ENCODE results near the gene INS.

The INS gene

GRCh38 chr11:2113776-2114175, 47.2 kb downstream of the INS start:
- no peak overlapping the region for H3K4me3 ChIP-seq (ENCODE audit: low read depth in 1 of 2, low read length in 2 of 2)
- no peaks in the 10 kb centered on the region for H3K4me1 ChIP-seq (ENCODE audit: insufficient read depth, low read length)
- no peak overlapping the region for H3K27ac ChIP-seq (ENCODE audit: low read length)
- H4K20me1 ChIP-seq (ENCODE audit: insufficient read depth, low read length), result no peaks in the 10 kb centered on the region
- no peak for ATAC-seq (ENCODE audit: insufficient read depth, low read depth)
- no peak overlapping the region for H3K4me2 ChIP-seq (ENCODE audit: insufficient read depth, low read length)
- TF ChIP-seq CTCF (IDR thresholded peaks at IDR 0.05; ENCODE audit: borderline replicate concordance, extremely low read depth, low read length, poor library complexity, severe bottlenecking) (no peak), EZH2 (IDR thresholded peaks at IDR 0.05; ENCODE audit: borderline replicate concordance, low read depth, low read length, severe bottlenecking) (no peak)
- no peaks in the 10 kb centered on the region for H3K9me3 ChIP-seq (ENCODE audit: insufficient read depth, low read length, severe bottlenecking)
- no peak for DNase-seq
- H3K79me2 ChIP-seq (ENCODE audit: insufficient read depth, low read length), result no peaks in the 10 kb centered on the region
- no peak overlapping the region for H3K9ac ChIP-seq (ENCODE audit: low read depth, low read length)
- no peak overlapping the region for H2AFZ ChIP-seq (ENCODE audit: low read depth, low read length)
- no peaks in the 10 kb centered on the region for H3K36me3 ChIP-seq (ENCODE audit: insufficient read depth, low read length)
- peaks cover 13% of the 10 kb centered on the region for H3K27me3 ChIP-seq (ENCODE audit: insufficient read depth, low read length, poor library complexity)

GRCh38 chr11:2110521-2110920, 50.5 kb downstream of the INS start:
- H3K4me3 ChIP-seq (ENCODE audit: low read depth in 1 of 2, low read length in 2 of 2), result no peak overlapping the region
- H3K4me1 ChIP-seq (ENCODE audit: insufficient read depth, low read length), result no peaks in the 10 kb centered on the region
- no peak overlapping the region for H2AFZ ChIP-seq (ENCODE audit: low read depth, low read length)
- TF ChIP-seq CTCF (IDR thresholded peaks at IDR 0.05; ENCODE audit: borderline replicate concordance, extremely low read depth, low read length, poor library complexity, severe bottlenecking) (no peak), EZH2 (IDR thresholded peaks at IDR 0.05; ENCODE audit: borderline replicate concordance, low read depth, low read length, severe bottlenecking) (no peak)
- no peak overlapping the region for H3K27ac ChIP-seq (ENCODE audit: low read length)
- no peaks in the 10 kb centered on the region for H4K20me1 ChIP-seq (ENCODE audit: insufficient read depth, low read length)
- H3K79me2 ChIP-seq (ENCODE audit: insufficient read depth, low read length), result no peaks in the 10 kb centered on the region
- no peak overlapping the region for H3K9ac ChIP-seq (ENCODE audit: low read depth, low read length)
- no peaks in the 10 kb centered on the region for H3K36me3 ChIP-seq (ENCODE audit: insufficient read depth, low read length)
- no peak for DNase-seq
- H3K4me2 ChIP-seq (ENCODE audit: insufficient read depth, low read length), result no peak overlapping the region
- H3K27me3 ChIP-seq (ENCODE audit: insufficient read depth, low read length, poor library complexity), result peaks cover 5% of the 10 kb centered on the region
- ATAC-seq (ENCODE audit: insufficient read depth, low read depth), result no peak
- no peaks in the 10 kb centered on the region for H3K9me3 ChIP-seq (ENCODE audit: insufficient read depth, low read length, severe bottlenecking)

Data from DND-41 (cell line).